Vagina (tissue), 2 donors: Measurements from ENCODE around the gene CARHSP1. TPM values are rescaled to one million over a fixed set of nuclear protein-coding genes. Genes with fewer than 3 reads are reported as not detected.
"Not testable (repeated sequence)": the region's sequence is repeated elsewhere in the genome, so short reads cannot be mapped to it uniquely, and the experiment has no call there.

Experiments
- DNase-seq, 2 donors: peaks; one replicate each; pipeline ENCODE4 v3.0.0-alpha.2; 2017; ENCODE audit errors: extremely low spot score in 2 of 2
- H3K27ac ChIP-seq: fragments of 200-600 bp; sonication (generic); one replicate; pipeline ENCODE4 v1.5.1; 2019
- H3K27me3 ChIP-seq: fragments of 200-600 bp; sonication (generic); one replicate; pipeline ENCODE4 v1.5.1; 2019
- H3K36me3 ChIP-seq, 2 donors: fragments of 200-600 bp; sonication (generic); one replicate each; pipeline ENCODE4 v1.5.1; 2017 to 2019
- H3K4me1 ChIP-seq: fragments of 200-600 bp; sonication (generic); one replicate; pipeline ENCODE4 v1.5.1; 2019
- H3K4me3 ChIP-seq, 2 donors: fragments of 200-600 bp; sonication (generic); 1 replicate in 1 of 2; 2 replicates in 1 of 2; pipeline ENCODE4 v1.5.1; 2016 to 2019
- H3K9me3 ChIP-seq: fragments of 200-600 bp; sonication (generic); one replicate; pipeline ENCODE4 v1.5.1; 2019
- CTCF ChIP-seq, 3 experiments: fragments of 450-650 bp in 2 of 3; fragments of 200-600 bp in 1 of 3; sonication (generic) in 1 of 3; IDR thresholded peaks; one replicate each; pipeline ENCODE4 v1.5.1; 2017 to 2019; ENCODE audit warnings: antibody characterized with exemption in 3 of 3, mild to moderate bottlenecking in 2 of 3, moderate library complexity in 2 of 3
- POLR2A ChIP-seq, 2 donors: fragments of 450-650 bp; IDR thresholded peaks; one replicate each; pipeline ENCODE4 v1.6.1; 2017; ENCODE audit warnings: antibody characterized with exemption in 2 of 2, mild to moderate bottlenecking in 2 of 2, moderate library complexity in 2 of 2
- POLR2AphosphoS5 ChIP-seq, 2 donors: sonication (generic); formaldehyde crosslinking; IDR thresholded peaks; one replicate each; pipeline ENCODE4 v1.9.0; 2017; ENCODE audit warnings: antibody characterized with exemption in 2 of 2, mild to moderate bottlenecking in 2 of 2, low read depth in 1 of 2; ENCODE audit not compliant: insufficient read depth in 1 of 2
- intact Hi-C: fragments of 100-400 bp; cut with DNase I; formaldehyde crosslinking; loops from one replicate; pipeline ENCODE4 v1.15.1; 2023
- total RNA-seq: library from RNA; depleted of rRNA; stranded (reverse); fragments of >200 nt; gene quantifications from one replicate; pipeline ENCODE4 v1.2.3, GENCODE V29; 2016

The CARHSP1 gene
- total RNA-seq, 1 donor from 2014 or later = 125 TPM

- Histone ChIP-seq H3K27ac (no peak overlapping the region), H3K27me3 (no peaks in the 10 kb centered on the region), H3K9me3 (no peaks in the 10 kb centered on the region), H3K4me3 (no peak overlapping the region), H3K4me1 (no peaks in the 10 kb centered on the region), H3K36me3 (peaks cover 0 to 90% of the 10 kb centered on the region in 2 donors)
- no peak for TF ChIP-seq CTCF (IDR thresholded peaks at IDR 0.05)
- TF ChIP-seq POLR2AphosphoS5 (IDR thresholded peaks at IDR 0.05; ENCODE audit: insufficient read depth in 1 of 2, low read depth in 1 of 2) = no peak
- TF ChIP-seq POLR2A (IDR thresholded peaks at IDR 0.05) = no peak
- DNase-seq = no peak
- intact Hi-C loops = no loop called here
Observed at GRCh38 chr16:8808009-8808408, 60.8 kb downstream of the CARHSP1 start.

- DNase-seq = no peak
- peaks cover 0 to 90% of the 10 kb centered on the region in 2 donors for H3K36me3 ChIP-seq
- H3K27ac ChIP-seq = no peak overlapping the region
- intact Hi-C loops = no loop called here
- H3K27me3 ChIP-seq = no peaks in the 10 kb centered on the region
- no peaks in the 10 kb centered on the region for H3K9me3 ChIP-seq
- no peak overlapping the region for H3K4me3 ChIP-seq
- no peak for TF ChIP-seq POLR2A (IDR thresholded peaks at IDR 0.05)
- no peak for TF ChIP-seq CTCF (IDR thresholded peaks at IDR 0.05)
- TF ChIP-seq POLR2AphosphoS5 (IDR thresholded peaks at IDR 0.05; ENCODE audit: insufficient read depth in 1 of 2, low read depth in 1 of 2) = no peak
- H3K4me1 ChIP-seq = no peaks in the 10 kb centered on the region
Observed at GRCh38 chr16:8807189-8807588, 61.6 kb downstream of the CARHSP1 start.

GRCh38 chr16:8806272-8806983 lies 62.4 kb downstream of the CARHSP1 start:
- intact Hi-C loops = no loop called here
- no peak for DNase-seq
- Histone ChIP-seq H3K27ac (no peak overlapping the region), H3K27me3 (no peaks in the 10 kb centered on the region), H3K9me3 (no peaks in the 10 kb centered on the region), H3K4me3 (no peak overlapping the region), H3K4me1 (no peaks in the 10 kb centered on the region), H3K36me3 (peaks cover 0 to 86% of the 10 kb centered on the region in 2 donors)
- TF ChIP-seq CTCF (IDR thresholded peaks at IDR 0.05) (no peak), POLR2A (IDR thresholded peaks at IDR 0.05) (no peak), POLR2AphosphoS5 (IDR thresholded peaks at IDR 0.05; ENCODE audit: insufficient read depth in 1 of 2, low read depth in 1 of 2) (no peak)

- intact Hi-C loops = no loop called here
- Histone ChIP-seq H3K36me3 (peaks cover 0 to 72% of the 10 kb centered on the region in 2 donors), H3K27me3 (no peaks in the 10 kb centered on the region), H3K4me1 (peaks cover 16% of the 10 kb centered on the region), H3K27ac (no peak overlapping the region), H3K9me3 (no peaks in the 10 kb centered on the region), H3K4me3 (no peak overlapping the region)
- TF ChIP-seq CTCF (IDR thresholded peaks at IDR 0.05) = no peak
- no peak for DNase-seq
Observed at GRCh38 chr16:8804313-8804712, 64.5 kb downstream of the CARHSP1 start.

GRCh38 chr16:8803733-8804132 lies 65.1 kb downstream of the CARHSP1 start:
- H3K9me3 ChIP-seq, H3K4me3 ChIP-seq, H3K27me3 ChIP-seq, H3K27ac ChIP-seq, intact Hi-C loops, DNase-seq: not testable (repeated sequence)
- peaks cover 0 to 66% of the 10 kb centered on the region in 2 donors for H3K36me3 ChIP-seq
- peaks cover 22% of the 10 kb centered on the region for H3K4me1 ChIP-seq

Other genes starting within 250 kb of the CARHSP1 start
- 40.0 TPM for gene METTL22, start 247.3 kb downstream of the CARHSP1 start, total RNA-seq
- 3.9 TPM for gene ABAT, start 194.4 kb downstream of the CARHSP1 start, total RNA-seq
- 2.9 TPM for gene TMEM186, start 71.4 kb downstream of the CARHSP1 start, total RNA-seq
- gene PMM2, start 71.2 kb downstream of the CARHSP1 start, total RNA-seq = 21.4 TPM
- not detected for gene LITAFD, start 13.3 kb upstream of the CARHSP1 start, total RNA-seq
- 112 TPM for gene USP7, start 94.9 kb upstream of the CARHSP1 start, total RNA-seq
- gene HAPSTR1, start 222.6 kb upstream of the CARHSP1 start, total RNA-seq = 33.6 TPM